Measurements from ENCODE around the gene RGPD3. TPM values are rescaled to one million over a fixed set of nuclear protein-coding genes. Genes with fewer than 3 reads are reported as not detected.

Gene RGPD3
- total RNA-seq, 1 donor from 2014 or later: 0.17 TPM

- H3K4me1 Mint-ChIP-seq (ENCODE audit: unreplicated experiment): peaks cover 13% of the 10 kb centered on the region
- no peak for DNase-seq (ENCODE audit: extremely low spot score, unreplicated experiment)
- no peak overlapping the region for H3K27ac Mint-ChIP-seq
- no peaks in the 10 kb centered on the region for H3K27me3 Mint-ChIP-seq
- H3K9me3 Mint-ChIP-seq: no peaks in the 10 kb centered on the region
- H3K36me3 Mint-ChIP-seq: no peaks in the 10 kb centered on the region
- TF ChIP-seq, protein P1, sequence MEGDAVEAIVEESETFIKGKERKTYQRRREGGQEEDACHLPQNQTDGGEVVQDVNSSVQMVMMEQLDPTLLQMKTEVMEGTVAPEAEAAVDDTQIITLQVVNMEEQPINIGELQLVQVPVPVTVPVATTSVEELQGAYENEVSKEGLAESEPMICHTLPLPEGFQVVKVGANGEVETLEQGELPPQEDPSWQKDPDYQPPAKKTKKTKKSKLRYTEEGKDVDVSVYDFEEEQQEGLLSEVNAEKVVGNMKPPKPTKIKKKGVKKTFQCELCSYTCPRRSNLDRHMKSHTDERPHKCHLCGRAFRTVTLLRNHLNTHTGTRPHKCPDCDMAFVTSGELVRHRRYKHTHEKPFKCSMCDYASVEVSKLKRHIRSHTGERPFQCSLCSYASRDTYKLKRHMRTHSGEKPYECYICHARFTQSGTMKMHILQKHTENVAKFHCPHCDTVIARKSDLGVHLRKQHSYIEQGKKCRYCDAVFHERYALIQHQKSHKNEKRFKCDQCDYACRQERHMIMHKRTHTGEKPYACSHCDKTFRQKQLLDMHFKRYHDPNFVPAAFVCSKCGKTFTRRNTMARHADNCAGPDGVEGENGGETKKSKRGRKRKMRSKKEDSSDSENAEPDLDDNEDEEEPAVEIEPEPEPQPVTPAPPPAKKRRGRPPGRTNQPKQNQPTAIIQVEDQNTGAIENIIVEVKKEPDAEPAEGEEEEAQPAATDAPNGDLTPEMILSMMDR (conservative IDR thresholded peaks at IDR 0.05): no peak
- H3K4me3 Mint-ChIP-seq: no peak overlapping the region
These were observed 110.1 kb downstream of the RGPD3 start for GRCh38 chr2:106358081-106358480.

DNA sequence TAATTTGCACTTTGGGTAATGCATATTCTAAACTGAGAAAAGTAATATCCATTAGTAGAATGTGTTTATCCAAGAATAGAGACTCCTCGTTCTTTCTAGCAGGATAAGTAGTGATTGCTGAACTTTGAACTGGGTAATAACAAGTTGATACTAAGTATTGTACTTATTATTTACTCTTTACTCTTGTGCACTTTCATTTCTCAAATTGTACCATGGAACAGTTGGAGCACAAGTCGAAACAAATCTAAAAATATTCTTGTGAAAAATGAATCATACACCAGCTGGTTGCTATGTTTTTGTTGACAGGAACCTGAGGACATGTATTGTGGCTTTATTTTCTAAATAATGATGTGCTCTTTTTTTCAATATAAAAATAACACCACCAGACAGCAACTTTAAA is 111.9 kb downstream of the RGPD3 start:
- no peak for DNase-seq (ENCODE audit: extremely low spot score, unreplicated experiment)
- peaks cover 13% of the 10 kb centered on the region for H3K4me1 Mint-ChIP-seq (ENCODE audit: unreplicated experiment)
- TF ChIP-seq, protein P1 (conservative IDR thresholded peaks at IDR 0.05): no peak
- no peak overlapping the region for H3K4me3 Mint-ChIP-seq
- no peak overlapping the region for H3K27ac Mint-ChIP-seq
- no peaks in the 10 kb centered on the region for H3K27me3 Mint-ChIP-seq
- H3K9me3 Mint-ChIP-seq: no peaks in the 10 kb centered on the region
- no peaks in the 10 kb centered on the region for H3K36me3 Mint-ChIP-seq

DNA sequence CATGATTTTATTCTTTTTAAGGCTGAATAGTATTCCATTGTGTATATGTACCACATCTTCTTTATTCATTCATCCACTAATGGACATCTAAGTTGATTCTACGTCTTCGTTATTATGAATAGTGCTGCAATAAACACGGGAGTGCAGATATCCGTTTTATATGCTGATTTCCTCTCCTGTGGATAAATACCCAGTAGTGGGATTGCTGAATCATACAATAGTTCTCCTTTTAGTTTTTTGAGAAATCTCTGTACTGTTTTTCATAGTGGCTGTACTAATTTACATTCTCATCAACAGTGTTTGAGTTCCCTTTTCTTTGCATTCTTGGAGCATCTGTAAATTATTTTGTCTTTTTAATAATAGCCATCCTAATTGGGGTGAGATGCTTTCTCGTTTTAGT is 114.5 kb downstream of the RGPD3 start:
- no peak overlapping the region for H3K4me3 Mint-ChIP-seq
- no peak for DNase-seq (ENCODE audit: extremely low spot score, unreplicated experiment)
- H3K27ac Mint-ChIP-seq: no peak overlapping the region
- TF ChIP-seq, protein P1 (conservative IDR thresholded peaks at IDR 0.05): no peak
- no peaks in the 10 kb centered on the region for H3K27me3 Mint-ChIP-seq
- no peaks in the 10 kb centered on the region for H3K36me3 Mint-ChIP-seq
- peaks cover 4% of the 10 kb centered on the region for H3K4me1 Mint-ChIP-seq (ENCODE audit: unreplicated experiment)
- H3K9me3 Mint-ChIP-seq: no peaks in the 10 kb centered on the region

DNA sequence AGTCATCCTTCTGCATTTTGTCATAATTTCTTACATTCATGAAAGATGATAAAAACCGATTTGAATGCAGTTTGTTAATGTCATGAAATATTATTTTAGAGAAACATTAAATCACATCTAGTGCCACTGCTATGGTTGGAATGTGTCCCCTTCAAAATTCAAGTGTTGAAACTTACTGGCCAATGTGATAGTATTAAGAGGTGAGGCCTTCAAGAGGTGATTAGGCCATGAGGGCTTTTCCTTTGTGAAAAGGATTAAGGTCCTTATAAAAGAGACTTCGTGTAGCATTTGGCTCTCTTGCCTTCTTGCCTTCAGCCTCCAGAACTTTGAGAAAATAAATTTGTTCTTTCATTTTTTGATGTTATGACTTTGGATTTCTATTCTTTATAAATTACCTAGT is 117.2 kb downstream of the RGPD3 start:
- H3K4me1 Mint-ChIP-seq (ENCODE audit: unreplicated experiment): no peaks in the 10 kb centered on the region

GRCh38 chr2:106344302-106344701 is 123.9 kb downstream of the RGPD3 start:
- Mint-ChIP-seq H3K4me1 (ENCODE audit: unreplicated experiment) (peaks cover 12% of the 10 kb centered on the region), H3K36me3 (no peaks in the 10 kb centered on the region)

More for the DNA sequence above, 117.2 kb downstream of the RGPD3 start:
- H3K27ac Mint-ChIP-seq: no peak overlapping the region
- H3K4me3 Mint-ChIP-seq: no peak overlapping the region
- TF ChIP-seq, protein P1 (conservative IDR thresholded peaks at IDR 0.05): no peak
- no peaks in the 10 kb centered on the region for H3K36me3 Mint-ChIP-seq
- no peaks in the 10 kb centered on the region for H3K27me3 Mint-ChIP-seq
- peaks cover 4% of the 10 kb centered on the region for H3K9me3 Mint-ChIP-seq
- no peak for DNase-seq (ENCODE audit: extremely low spot score, unreplicated experiment)

More at GRCh38 chr2:106344302-106344701, 123.9 kb downstream of the RGPD3 start:
- TF ChIP-seq, protein P1 (conservative IDR thresholded peaks at IDR 0.05): no peak
- H3K27me3 Mint-ChIP-seq: no peaks in the 10 kb centered on the region
- H3K4me3 Mint-ChIP-seq: no peak overlapping the region
- H3K9me3 Mint-ChIP-seq: peaks cover 4% of the 10 kb centered on the region
- DNase-seq (ENCODE audit: extremely low spot score, unreplicated experiment): no peak
- H3K27ac Mint-ChIP-seq: no peak overlapping the region

All from type B pancreatic cell (in vitro differentiated cells).